Activated CD4-positive, alpha-beta memory T cell treated with anti-CD3 and anti-CD28 coated beads for 36 hours (primary cell): ENCODE data around the gene NTM. TPM values are rescaled to one million over a fixed set of nuclear protein-coding genes. Genes with fewer than 3 reads are reported as not detected.

Source experiments
- CTCF ChIA-PET: fragments of 350-600 bp; sonication (Branson Sonifier 250); formaldehyde crosslinking; loops from one replicate; lab custom pipeline; 2021; ENCODE audit warnings: antibody characterized with exemption, inconsistent platforms; lab: Charles Lee
- POLR2A ChIA-PET: fragments of 350-600 bp; sonication (Branson Sonifier 250); formaldehyde crosslinking; loops from one replicate; lab custom pipeline; 2021; ENCODE audit warnings: antibody characterized with exemption; lab: Charles Lee
- DNase-seq: peaks from one replicate; pipeline ENCODE4 v3.0.0-alpha.2; 2020
- H3K27ac Mint-ChIP-seq: one replicate; pipeline ENCODE4 v1.8.0; 2021; ENCODE audit warnings: mixed read lengths
- H3K27me3 Mint-ChIP-seq: one replicate; pipeline ENCODE4 v1.8.0; 2021; ENCODE audit warnings: mixed read lengths
- H3K36me3 Mint-ChIP-seq: one replicate; pipeline ENCODE4 v1.8.0; 2021; ENCODE audit warnings: mixed read lengths
- H3K4me1 Mint-ChIP-seq: one replicate; pipeline ENCODE4 v1.8.0; 2021; ENCODE audit warnings: low read depth, mixed read lengths
- H3K4me3 Mint-ChIP-seq: one replicate; pipeline ENCODE4 v1.8.0; 2021; ENCODE audit warnings: mild to moderate bottlenecking, mixed read lengths
- H3K9me3 Mint-ChIP-seq: one replicate; pipeline ENCODE4 v1.8.0; 2021; ENCODE audit warnings: mixed read lengths
- intact Hi-C: fragments of 100-400 bp; cut with micrococcal nuclease; formaldehyde crosslinking; loops from one replicate; pipeline ENCODE4 v1.15.1; 2023
- total RNA-seq, 2 experiments: library from RNA; stranded (reverse); gene quantifications; one replicate each; pipeline ENCODE4 v1.2.3, GENCODE V29; 2021

NTM gene
- total RNA-seq, 2 experiments from 2014 or later, result not detected

GRCh38 chr11:131462622-131463021 is 92.2 kb downstream of the NTM start:
- peaks cover 8% of the 10 kb centered on the region for H3K27me3 Mint-ChIP-seq
- POLR2A ChIA-PET, result interaction anchor here (0.6 kb wide), 1 partner anchor 160 kb away, joined by 3 read pairs; no protein-coding TSS in a partner anchor
- H3K27ac Mint-ChIP-seq, result no peak overlapping the region
- no peaks in the 10 kb centered on the region for H3K9me3 Mint-ChIP-seq
- DNase-seq, result no peak
- CTCF ChIA-PET, result no interaction called here
- H3K4me3 Mint-ChIP-seq, result no peak overlapping the region
- no peaks in the 10 kb centered on the region for H3K4me1 Mint-ChIP-seq
- intact Hi-C loops, result no loop called here
- H3K36me3 Mint-ChIP-seq, result no peaks in the 10 kb centered on the region

- DNase-seq, result no peak
- Mint-ChIP-seq H3K9me3 (no peaks in the 10 kb centered on the region), H3K27me3 (peaks cover 8% of the 10 kb centered on the region), H3K4me3 (no peak overlapping the region), H3K4me1 (no peaks in the 10 kb centered on the region), H3K36me3 (no peaks in the 10 kb centered on the region), H3K27ac (no peak overlapping the region)
- intact Hi-C loops, result no loop called here
- ChIA-PET CTCF (no interaction called here), POLR2A (no interaction called here)
Observed at GRCh38 chr11:131463162-131463561, 92.7 kb downstream of the NTM start.

- DNase-seq, result no peak
- ChIA-PET POLR2A (no interaction called here), CTCF (interaction anchor here (1.2 kb wide), 1 partner anchor 211 kb away, joined by 5 read pairs; no protein-coding TSS in a partner anchor)
- H3K4me3 Mint-ChIP-seq, result no peak overlapping the region
- no peaks in the 10 kb centered on the region for H3K4me1 Mint-ChIP-seq
- intact Hi-C loops, result no loop called here
- H3K36me3 Mint-ChIP-seq, result no peaks in the 10 kb centered on the region
- no peak overlapping the region for H3K27ac Mint-ChIP-seq
- H3K27me3 Mint-ChIP-seq, result peaks cover 8% of the 10 kb centered on the region
- H3K9me3 Mint-ChIP-seq, result no peaks in the 10 kb centered on the region
Observed at GRCh38 chr11:131463649-131464425, 93.4 kb downstream of the NTM start.

GRCh38 chr11:131464461-131464860 is 94.0 kb downstream of the NTM start:
- no peaks in the 10 kb centered on the region for H3K4me1 Mint-ChIP-seq
- CTCF ChIA-PET, result interaction anchor here (1.2 kb wide), 1 partner anchor 210 kb away, joined by 5 read pairs; no protein-coding TSS in a partner anchor
- no peak for DNase-seq

GRCh38 chr11:131465039-131465438 is 94.6 kb downstream of the NTM start:
- Mint-ChIP-seq H3K27me3 (peaks cover 8% of the 10 kb centered on the region), H3K27ac (no peak overlapping the region), H3K36me3 (no peaks in the 10 kb centered on the region), H3K9me3 (no peaks in the 10 kb centered on the region), H3K4me3 (no peak overlapping the region), H3K4me1 (no peaks in the 10 kb centered on the region)
- ChIA-PET CTCF (interaction anchor here (1.2 kb wide), 1 partner anchor 209 kb away, joined by 5 read pairs; no protein-coding TSS in a partner anchor), POLR2A (no interaction called here)
- intact Hi-C loops, result no loop called here
- DNase-seq, result no peak

More at GRCh38 chr11:131464461-131464860, 94.0 kb downstream of the NTM start:
- Mint-ChIP-seq H3K9me3 (no peaks in the 10 kb centered on the region), H3K27ac (no peak overlapping the region), H3K36me3 (no peaks in the 10 kb centered on the region), H3K4me3 (no peak overlapping the region), H3K27me3 (peaks cover 8% of the 10 kb centered on the region)
- POLR2A ChIA-PET, result no interaction called here
- intact Hi-C loops, result no loop called here

GRCh38 chr11:131465746-131466145 is 95.3 kb downstream of the NTM start:
- H3K27ac Mint-ChIP-seq, result no peak overlapping the region
- no peaks in the 10 kb centered on the region for H3K4me1 Mint-ChIP-seq
- CTCF ChIA-PET, result no interaction called here
- no peak overlapping the region for H3K4me3 Mint-ChIP-seq
- DNase-seq, result no peak
- no peaks in the 10 kb centered on the region for H3K9me3 Mint-ChIP-seq
- intact Hi-C loops, result no loop called here
- POLR2A ChIA-PET, result no interaction called here
- peaks cover 8% of the 10 kb centered on the region for H3K27me3 Mint-ChIP-seq
- H3K36me3 Mint-ChIP-seq, result no peaks in the 10 kb centered on the region

GRCh38 chr11:131467645-131468394 is 97.4 kb downstream of the NTM start:
- Mint-ChIP-seq H3K27me3 (peaks cover 8% of the 10 kb centered on the region), H3K9me3 (no peaks in the 10 kb centered on the region), H3K4me3 (no peak overlapping the region), H3K36me3 (no peaks in the 10 kb centered on the region), H3K4me1 (no peaks in the 10 kb centered on the region), H3K27ac (no peak overlapping the region)
- ChIA-PET CTCF (no interaction called here), POLR2A (no interaction called here)
- intact Hi-C loops, result no loop called here
- no peak for DNase-seq

- Mint-ChIP-seq H3K4me3 (no peak overlapping the region), H3K4me1 (no peaks in the 10 kb centered on the region), H3K36me3 (no peaks in the 10 kb centered on the region), H3K9me3 (no peaks in the 10 kb centered on the region), H3K27me3 (peaks cover 8% of the 10 kb centered on the region), H3K27ac (no peak overlapping the region)
- CTCF ChIA-PET, result no interaction called here
- POLR2A ChIA-PET, result no interaction called here
- DNase-seq, result no peak
- intact Hi-C loops, result no loop called here
Observed at GRCh38 chr11:131468565-131468964, 98.2 kb downstream of the NTM start.

GRCh38 chr11:131470216-131470925 is 100.0 kb downstream of the NTM start:
- H3K9me3 Mint-ChIP-seq, result no peaks in the 10 kb centered on the region
- ChIA-PET POLR2A (no interaction called here), CTCF (no interaction called here)
- H3K4me1 Mint-ChIP-seq, result no peaks in the 10 kb centered on the region
- no peaks in the 10 kb centered on the region for H3K36me3 Mint-ChIP-seq
- no peak for DNase-seq
- intact Hi-C loops, result no loop called here
- H3K27me3 Mint-ChIP-seq, result no peaks in the 10 kb centered on the region
- no peak overlapping the region for H3K4me3 Mint-ChIP-seq
- H3K27ac Mint-ChIP-seq, result no peak overlapping the region

- no peak overlapping the region for H3K27ac Mint-ChIP-seq
- intact Hi-C loops, result no loop called here
Observed at GRCh38 chr11:131471976-131472375, 101.6 kb downstream of the NTM start.

GRCh38 chr11:131474947-131475346 is 104.5 kb downstream of the NTM start:
- ChIA-PET POLR2A (no interaction called here), CTCF (no interaction called here)
- Mint-ChIP-seq H3K4me1 (no peaks in the 10 kb centered on the region), H3K27me3 (no peaks in the 10 kb centered on the region), H3K4me3 (no peak overlapping the region), H3K36me3 (peaks cover 1% of the 10 kb centered on the region), H3K27ac (no peak overlapping the region), H3K9me3 (no peaks in the 10 kb centered on the region)
- no peak for DNase-seq
- intact Hi-C loops, result no loop called here

More at GRCh38 chr11:131471976-131472375, 101.6 kb downstream of the NTM start:
- Mint-ChIP-seq H3K4me3 (no peak overlapping the region), H3K9me3 (no peaks in the 10 kb centered on the region), H3K36me3 (peaks cover 1% of the 10 kb centered on the region), H3K27me3 (no peaks in the 10 kb centered on the region), H3K4me1 (no peaks in the 10 kb centered on the region)
- ChIA-PET CTCF (no interaction called here), POLR2A (no interaction called here)
- DNase-seq, result no peak

GRCh38 chr11:131476266-131476665 is 105.9 kb downstream of the NTM start:
- no peak for DNase-seq
- CTCF ChIA-PET, result no interaction called here
- no peaks in the 10 kb centered on the region for H3K9me3 Mint-ChIP-seq
- no peaks in the 10 kb centered on the region for H3K27me3 Mint-ChIP-seq
- no peak overlapping the region for H3K27ac Mint-ChIP-seq
- intact Hi-C loops, result no loop called here
- POLR2A ChIA-PET, result no interaction called here
- no peak overlapping the region for H3K4me3 Mint-ChIP-seq
- H3K36me3 Mint-ChIP-seq, result peaks cover 1% of the 10 kb centered on the region
- no peaks in the 10 kb centered on the region for H3K4me1 Mint-ChIP-seq
